ENCODE data around the gene PSAPL1. TPM values are rescaled to one million over a fixed set of nuclear protein-coding genes. Genes with fewer than 3 reads are reported as not detected.

Gene PSAPL1
- total RNA-seq, 1 experiment from 2014 or later: not detected

DNA sequence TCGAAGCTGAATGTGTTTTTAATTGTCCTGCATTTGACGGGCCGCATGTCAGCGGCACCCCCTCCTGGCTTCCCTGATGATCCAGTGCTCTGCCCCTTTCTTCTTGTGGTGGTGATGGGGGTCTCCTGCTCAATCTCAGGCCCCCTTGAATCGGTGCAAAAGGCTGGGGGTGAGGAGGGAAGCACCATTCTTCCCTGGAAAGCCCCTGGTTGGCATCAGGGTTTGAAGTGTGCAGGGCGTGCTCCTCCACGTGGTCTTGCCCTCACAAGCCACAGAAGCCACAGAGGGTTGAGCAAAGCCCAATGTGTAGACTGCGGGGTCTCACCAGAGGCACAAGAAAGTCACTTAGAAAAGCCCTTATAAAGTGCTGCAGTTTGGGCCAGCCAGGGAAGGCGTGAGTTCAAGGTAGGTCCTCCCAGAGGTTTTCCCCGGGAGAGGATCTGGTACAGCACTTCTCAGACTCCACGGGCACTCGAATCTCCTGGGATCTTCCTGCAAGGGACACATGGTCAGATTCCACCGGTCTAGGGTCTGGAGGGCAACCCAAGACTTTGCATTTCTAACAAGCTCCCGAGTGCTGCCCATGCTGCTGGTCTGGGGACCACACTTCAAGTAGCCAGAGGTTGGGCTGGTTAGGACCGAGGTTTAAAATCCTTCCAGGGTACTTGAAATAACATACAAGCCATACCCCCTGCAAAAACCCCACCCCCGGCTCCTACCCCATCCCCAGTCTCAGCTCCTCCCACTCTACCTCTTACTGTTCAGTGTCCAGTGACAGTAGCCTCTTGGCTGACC, 35.1 kb downstream of the PSAPL1 start (continued):
- TF ChIP-seq, protein P1, sequence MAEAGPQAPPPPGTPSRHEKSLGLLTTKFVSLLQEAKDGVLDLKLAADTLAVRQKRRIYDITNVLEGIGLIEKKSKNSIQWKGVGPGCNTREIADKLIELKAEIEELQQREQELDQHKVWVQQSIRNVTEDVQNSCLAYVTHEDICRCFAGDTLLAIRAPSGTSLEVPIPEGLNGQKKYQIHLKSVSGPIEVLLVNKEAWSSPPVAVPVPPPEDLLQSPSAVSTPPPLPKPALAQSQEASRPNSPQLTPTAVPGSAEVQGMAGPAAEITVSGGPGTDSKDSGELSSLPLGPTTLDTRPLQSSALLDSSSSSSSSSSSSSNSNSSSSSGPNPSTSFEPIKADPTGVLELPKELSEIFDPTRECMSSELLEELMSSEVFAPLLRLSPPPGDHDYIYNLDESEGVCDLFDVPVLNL (CRISPR knock-in tag; IDR thresholded peaks at IDR 0.05; ENCODE audit: borderline replicate concordance, low read depth): no peak
- no peak for TF ChIP-seq TCF7 (CRISPR knock-in tag; IDR thresholded peaks at IDR 0.05; ENCODE audit: low read depth)
- no peak for TF ChIP-seq RORB (CRISPR knock-in tag; IDR thresholded peaks at IDR 0.05)
- no peak for TF ChIP-seq HMGXB4 (CRISPR knock-in tag; IDR thresholded peaks at IDR 0.05)
- no peak for TF ChIP-seq SMAD4 (CRISPR knock-in tag; IDR thresholded peaks at IDR 0.05)
- no peak for TF ChIP-seq IRF2 (CRISPR knock-in tag; IDR thresholded peaks at IDR 0.05; ENCODE audit: borderline replicate concordance, low read depth)
- TF ChIP-seq, protein P2, sequence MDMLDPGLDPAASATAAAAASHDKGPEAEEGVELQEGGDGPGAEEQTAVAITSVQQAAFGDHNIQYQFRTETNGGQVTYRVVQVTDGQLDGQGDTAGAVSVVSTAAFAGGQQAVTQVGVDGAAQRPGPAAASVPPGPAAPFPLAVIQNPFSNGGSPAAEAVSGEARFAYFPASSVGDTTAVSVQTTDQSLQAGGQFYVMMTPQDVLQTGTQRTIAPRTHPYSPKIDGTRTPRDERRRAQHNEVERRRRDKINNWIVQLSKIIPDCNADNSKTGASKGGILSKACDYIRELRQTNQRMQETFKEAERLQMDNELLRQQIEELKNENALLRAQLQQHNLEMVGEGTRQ (CRISPR knock-in tag; IDR thresholded peaks at IDR 0.05): no peak
- TF ChIP-seq TEAD4 (CRISPR knock-in tag; IDR thresholded peaks at IDR 0.05): no peak
- TF ChIP-seq USF1 (CRISPR knock-in tag; IDR thresholded peaks at IDR 0.05): no peak
- TF ChIP-seq ZNF423 (CRISPR knock-in tag; IDR thresholded peaks at IDR 0.05): no peak
- no peak for TF ChIP-seq ATF2 (CRISPR knock-in tag; IDR thresholded peaks at IDR 0.05; ENCODE audit: borderline replicate concordance, low read depth)
- TF ChIP-seq PRRX2 (CRISPR knock-in tag; IDR thresholded peaks at IDR 0.05): no peak
- TF ChIP-seq, protein P3, sequence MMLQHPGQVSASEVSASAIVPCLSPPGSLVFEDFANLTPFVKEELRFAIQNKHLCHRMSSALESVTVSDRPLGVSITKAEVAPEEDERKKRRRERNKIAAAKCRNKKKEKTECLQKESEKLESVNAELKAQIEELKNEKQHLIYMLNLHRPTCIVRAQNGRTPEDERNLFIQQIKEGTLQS (CRISPR knock-in tag; conservative IDR thresholded peaks at IDR 0.05): no peak
- no peak for TF ChIP-seq NFATC4 (CRISPR knock-in tag; IDR thresholded peaks at IDR 0.05)

DNA sequence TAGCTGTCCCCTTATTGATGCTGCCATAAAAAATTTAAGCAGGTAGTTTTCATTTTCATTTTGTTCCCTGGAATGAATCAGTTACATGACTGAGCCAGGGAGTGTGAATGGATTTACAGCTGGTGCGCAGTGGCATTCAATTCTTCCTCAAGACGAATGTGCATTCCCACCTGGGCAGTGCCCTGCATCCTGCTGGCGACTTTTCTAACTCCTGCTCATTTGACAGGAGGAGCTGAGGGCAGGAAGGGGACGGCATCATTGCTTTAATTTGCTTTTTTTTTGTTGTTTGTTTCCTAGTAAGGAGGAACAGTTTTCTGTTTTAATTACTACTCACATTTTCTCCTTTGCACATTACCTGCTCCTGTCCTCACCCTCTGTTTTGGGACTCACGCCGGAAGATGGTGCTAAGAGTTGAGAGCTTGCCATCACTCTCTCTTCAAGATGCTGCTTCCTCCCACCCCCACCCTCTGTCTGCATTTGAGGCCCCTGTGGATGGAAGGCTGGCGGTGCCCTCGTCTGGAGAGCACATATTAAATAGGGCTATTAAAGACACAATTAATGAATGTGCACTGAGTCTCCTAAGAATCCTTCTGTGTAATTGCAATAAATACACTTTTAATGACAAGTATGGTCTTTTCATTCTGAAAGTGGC, 35.8 kb downstream of the PSAPL1 start:
- Mint-ChIP-seq H3K27me3 (ENCODE audit: low read depth) (peaks cover 11% of the 10 kb centered on the region), H3K4me3 (no peak overlapping the region), H3K4me1 (no peaks in the 10 kb centered on the region), H3K27ac (no peak overlapping the region), H3K9me3 (peaks cover 10% of the 10 kb centered on the region), H3K36me3 (no peaks in the 10 kb centered on the region)
- POLR2A ChIA-PET: no interaction called here
- ATAC-seq: no peak
- CTCF ChIA-PET: interaction anchor here (1.5 kb wide), 2 partner anchors 62 to 252 kb away, joined by 3 to 4 read pairs; no protein-coding TSS in a partner anchor
- no peak for DNase-seq (ENCODE audit: low spot score)
- TF ChIP-seq, protein P4, sequence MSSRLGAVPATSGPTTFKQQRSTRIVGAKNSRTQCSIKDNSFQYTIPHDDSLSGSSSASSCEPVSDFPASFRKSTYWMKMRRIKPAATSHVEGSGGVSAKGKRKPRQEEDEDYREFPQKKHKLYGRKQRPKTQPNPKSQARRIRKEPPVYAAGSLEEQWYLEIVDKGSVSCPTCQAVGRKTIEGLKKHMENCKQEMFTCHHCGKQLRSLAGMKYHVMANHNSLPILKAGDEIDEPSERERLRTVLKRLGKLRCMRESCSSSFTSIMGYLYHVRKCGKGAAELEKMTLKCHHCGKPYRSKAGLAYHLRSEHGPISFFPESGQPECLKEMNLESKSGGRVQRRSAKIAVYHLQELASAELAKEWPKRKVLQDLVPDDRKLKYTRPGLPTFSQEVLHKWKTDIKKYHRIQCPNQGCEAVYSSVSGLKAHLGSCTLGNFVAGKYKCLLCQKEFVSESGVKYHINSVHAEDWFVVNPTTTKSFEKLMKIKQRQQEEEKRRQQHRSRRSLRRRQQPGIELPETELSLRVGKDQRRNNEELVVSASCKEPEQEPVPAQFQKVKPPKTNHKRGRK (CRISPR knock-in tag; IDR thresholded peaks at IDR 0.05; ENCODE audit: borderline replicate concordance): no peak
- no peak for TF ChIP-seq RELA (CRISPR knock-in tag; IDR thresholded peaks at IDR 0.05; ENCODE audit: borderline replicate concordance)
- no peak for TF ChIP-seq MYBL2 (CRISPR knock-in tag; IDR thresholded peaks at IDR 0.05)
- TF ChIP-seq JUN (CRISPR knock-in tag; IDR thresholded peaks at IDR 0.05): no peak
- no peak for TF ChIP-seq ETV6 (CRISPR knock-in tag; IDR thresholded peaks at IDR 0.05)
- TF ChIP-seq ATF1 (CRISPR knock-in tag; IDR thresholded peaks at IDR 0.05): no peak
- TF ChIP-seq CTCF (IDR thresholded peaks at IDR 0.05): no peak
- no peak for TF ChIP-seq GABPB1 (CRISPR knock-in tag; IDR thresholded peaks at IDR 0.05)
- TF ChIP-seq AR (CRISPR knock-in tag; IDR thresholded peaks at IDR 0.05): no peak
